Gastroesophageal sphincter (tissue), 4 donors: ENCODE measurements around the gene AKAP13. TPM values are rescaled to one million over a fixed set of nuclear protein-coding genes. Genes with fewer than 3 reads are reported as not detected.
"Not testable (repeated sequence)": the region's sequence is repeated elsewhere in the genome, so short reads cannot be mapped to it uniquely, and the experiment has no call there.

Source experiments
- ATAC-seq: fragments of 150-250 bp; one replicate; pipeline ENCODE4 v1.9.1; 2016; ENCODE audit warnings: mild to moderate bottlenecking, moderate library complexity
- H3K27ac ChIP-seq, 4 donors: fragments of 200-600 bp; sonication (generic) in 3 of 4; 1 replicate in 3 of 4; 2 replicates in 1 of 4; pipeline ENCODE4 v1.5.1; 2016 to 2019
- H3K27me3 ChIP-seq: fragments of 200-600 bp; sonication (generic); one replicate; pipeline ENCODE4 v1.5.1; 2019
- H3K36me3 ChIP-seq, 2 donors: fragments of 200-600 bp; sonication (generic); one replicate each; pipeline ENCODE4 v1.5.1; 2019; ENCODE audit warnings: control low read depth in 1 of 2
- H3K4me1 ChIP-seq, 3 donors: fragments of 200-600 bp; sonication (generic); 1 replicate in 2 of 3; 2 replicates in 1 of 3; pipeline ENCODE4 v1.5.1; 2016 to 2019; ENCODE audit warnings: control low read depth in 2 of 3
- H3K4me3 ChIP-seq, 2 donors: fragments of 200-600 bp; sonication (generic); one replicate each; pipeline ENCODE4 v1.5.1; 2019; ENCODE audit warnings: mild to moderate bottlenecking in 1 of 2, moderate library complexity in 1 of 2
- H3K9me3 ChIP-seq, 3 donors: fragments of 200-600 bp; sonication (generic); one replicate each; pipeline ENCODE4 v1.5.1; 2017 to 2019; ENCODE audit warnings: control low read depth in 2 of 3
- CTCF ChIP-seq, 4 experiments: fragments of 200-600 bp in 2 of 4; fragments of 450-650 bp in 2 of 4; sonication (generic) in 1 of 4; IDR thresholded peaks; one replicate each; pipeline ENCODE4 v1.5.1; 2017 to 2019; ENCODE audit warnings: antibody characterized with exemption in 4 of 4, mild to moderate bottlenecking in 2 of 4, moderate library complexity in 2 of 4
- EP300 ChIP-seq: sonication (generic); formaldehyde crosslinking; IDR thresholded peaks from one replicate; pipeline ENCODE4 v1.6.1; 2017; ENCODE audit warnings: antibody characterized with exemption, mild to moderate bottlenecking
- POLR2A ChIP-seq, 2 donors: fragments of 450-650 bp; IDR thresholded peaks; one replicate each; pipeline ENCODE4 v1.6.1; 2017; ENCODE audit warnings: antibody characterized with exemption in 2 of 2, mild to moderate bottlenecking in 2 of 2, moderate library complexity in 1 of 2
- POLR2AphosphoS5 ChIP-seq: sonication (generic); formaldehyde crosslinking; IDR thresholded peaks from one replicate; pipeline ENCODE4 v1.6.1; 2017; ENCODE audit warnings: antibody characterized with exemption
- WGBS, 2 donors: methylation state at CpG; one replicate each; pipeline ENCODE4 v1.1.5; 2018; ENCODE audit warnings: low coverage in 1 of 2; 5-methylcytosine and 5-hydroxymethylcytosine counted together
- total RNA-seq, 4 donors: library from RNA; depleted of rRNA; stranded (reverse); fragments of >200 nt; gene quantifications; one replicate each; pipeline ENCODE4 v1.1.0, GENCODE V29; 2016

Gene AKAP13
- total RNA-seq, 4 donors from 2014 or later, result 196 to 252 (median 215) TPM

GRCh38 chr15:85337425-85338074 is 42.9 kb upstream of the AKAP13 start:
- Histone ChIP-seq H3K4me3 (no peak overlapping the region), H3K27me3 (no peaks in the 10 kb centered on the region), H3K9me3 (no peaks in the 10 kb centered on the region), H3K36me3 (no peaks in the 10 kb centered on the region), H3K27ac (peak overlapping the region; percentile 20 to 89 (median 59)), H3K4me1 (peaks cover 0 to 27% (median 2%) of the 10 kb centered on the region in 3 donors)
- no peak for ATAC-seq
- 20 to 34% methylated on average over 7 to 9 of the region's 9 CpGs for WGBS, 2 donors
- no peak for TF ChIP-seq EP300
- TF ChIP-seq POLR2AphosphoS5, result no peak
- TF ChIP-seq CTCF (IDR thresholded peaks at IDR 0.05), result no peak
- no peak for TF ChIP-seq POLR2A (IDR thresholded peaks at IDR 0.05)

- Histone ChIP-seq H3K4me1 (peaks cover 0 to 16% (median 2%) of the 10 kb centered on the region in 3 donors), H3K36me3 (no peaks in the 10 kb centered on the region), H3K4me3 (no peak overlapping the region), H3K27ac (no peak overlapping the region), H3K9me3 (no peaks in the 10 kb centered on the region), H3K27me3 (no peaks in the 10 kb centered on the region)
- WGBS, 2 donors, result 40 to 56% methylated on average over 1 of the region's 1 CpG
- no peak for ATAC-seq
- no peak for TF ChIP-seq EP300
- no peak for TF ChIP-seq POLR2AphosphoS5
- TF ChIP-seq POLR2A (IDR thresholded peaks at IDR 0.05), result no peak
- no peak for TF ChIP-seq CTCF (IDR thresholded peaks at IDR 0.05)
These were observed 40.1 kb upstream of the AKAP13 start for GRCh38 chr15:85340321-85340665.

GRCh38 chr15:85340852-85341251 is 39.6 kb upstream of the AKAP13 start:
- H3K27ac ChIP-seq, result no peak overlapping the region
- no peak for ATAC-seq
- H3K4me1 ChIP-seq, result peaks cover 0 to 16% (median 2%) of the 10 kb centered on the region in 3 donors
- H3K4me3 ChIP-seq, result no peak overlapping the region
- TF ChIP-seq POLR2A (IDR thresholded peaks at IDR 0.05), result no peak
- no peak for TF ChIP-seq POLR2AphosphoS5
- TF ChIP-seq EP300, result no peak
- TF ChIP-seq CTCF (IDR thresholded peaks at IDR 0.05), result no peak
- no peaks in the 10 kb centered on the region for H3K9me3 ChIP-seq
- H3K36me3 ChIP-seq, result no peaks in the 10 kb centered on the region
- no peaks in the 10 kb centered on the region for H3K27me3 ChIP-seq

GRCh38 chr15:85342163-85342562 is 38.2 kb upstream of the AKAP13 start:
- not testable (repeated sequence) for H3K4me1 ChIP-seq, ATAC-seq, H3K27ac ChIP-seq, H3K36me3 ChIP-seq, H3K9me3 ChIP-seq, H3K27me3 ChIP-seq, H3K4me3 ChIP-seq
- WGBS, 2 donors, result 86 to 91% methylated on average over 6 of the region's 6 CpGs

- not testable (repeated sequence) for H3K36me3 ChIP-seq, H3K27me3 ChIP-seq, H3K4me3 ChIP-seq, H3K9me3 ChIP-seq, H3K4me1 ChIP-seq, ATAC-seq
- WGBS, 2 donors, result 31 to 69% methylated on average over 5 of the region's 5 CpGs
- peak overlapping the region in 2 of 4 donors; percentile 23 to 27 for H3K27ac ChIP-seq
These were observed 37.0 kb upstream of the AKAP13 start for GRCh38 chr15:85343443-85343842.

- peak overlapping the region in 3 of 4 donors; percentile 23 to 27 (median 24) for H3K27ac ChIP-seq
- peak; percentile 5 for ATAC-seq
- H3K36me3 ChIP-seq, H3K4me1 ChIP-seq, H3K4me3 ChIP-seq, H3K9me3 ChIP-seq, H3K27me3 ChIP-seq: not testable (repeated sequence)
- 100% methylated on average over 1 of the region's 1 CpG for WGBS, 2 donors
These were observed 36.2 kb upstream of the AKAP13 start for GRCh38 chr15:85344241-85344640.
